ENCODE results near the gene HOXD9. TPM values are rescaled to one million over a fixed set of nuclear protein-coding genes. Genes with fewer than 3 reads are reported as not detected.

The HOXD9 gene
- 5.7 TPM for total RNA-seq

DNA sequence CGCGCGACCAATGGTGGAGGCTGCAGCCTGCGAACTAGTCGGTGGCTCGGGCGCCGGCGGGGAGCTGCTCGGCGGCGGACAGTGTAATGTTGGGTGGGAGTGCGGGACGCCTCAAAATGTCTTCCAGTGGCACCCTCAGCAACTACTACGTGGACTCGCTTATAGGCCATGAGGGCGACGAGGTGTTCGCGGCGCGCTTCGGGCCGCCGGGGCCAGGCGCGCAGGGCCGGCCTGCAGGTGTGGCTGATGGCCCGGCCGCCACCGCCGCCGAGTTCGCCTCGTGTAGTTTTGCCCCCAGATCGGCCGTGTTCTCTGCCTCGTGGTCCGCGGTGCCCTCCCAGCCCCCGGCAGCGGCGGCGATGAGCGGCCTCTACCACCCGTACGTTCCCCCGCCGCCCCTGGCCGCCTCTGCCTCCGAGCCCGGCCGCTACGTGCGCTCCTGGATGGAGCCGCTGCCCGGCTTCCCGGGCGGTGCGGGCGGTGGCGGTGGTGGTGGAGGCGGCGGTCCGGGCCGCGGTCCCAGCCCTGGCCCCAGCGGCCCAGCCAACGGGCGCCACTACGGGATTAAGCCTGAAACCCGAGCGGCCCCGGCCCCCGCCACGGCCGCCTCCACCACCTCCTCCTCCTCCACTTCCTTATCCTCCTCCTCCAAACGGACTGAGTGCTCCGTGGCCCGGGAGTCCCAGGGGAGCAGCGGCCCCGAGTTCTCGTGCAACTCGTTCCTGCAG is at the start of gene HOXD9:
TSS of gene HOXD9 (plus strand) at position 37 of the 728 bp plus-strand sequence. CDS start at position 87, 50 bp downstream.
- Histone ChIP-seq H3K9me3 (ENCODE audit: control insufficient read depth in 3 of 3, low read length in 3 of 3) (no peaks in the 10 kb centered on the region), H3K4me1 (ENCODE audit: control insufficient read depth in 3 of 3, insufficient read depth in 3 of 3, low read length in 3 of 3) (peaks cover 5 to 15% (median 9%) of the 10 kb centered on the region in 3 donors), H3K36me3 (ENCODE audit: control insufficient read depth in 3 of 3, insufficient read depth in 3 of 3, low read length in 3 of 3) (no peaks in the 10 kb centered on the region), H3K9ac (ENCODE audit: low read depth in 1 of 3, low read length in 3 of 3) (peak within 1 kb of the TSS; percentile 61 to 69 (median 69)), H3K27ac (ENCODE audit: low read depth, low read length) (peak within 1 kb of the TSS; percentile 68), H3K4me3 (ENCODE audit: low read length in 3 of 3) (peak within 1 kb of the TSS; percentile 66 to 85 (median 76)), H3K27me3 (ENCODE audit: control insufficient read depth in 3 of 3, insufficient read depth in 3 of 3, low read length in 3 of 3) (peaks cover 46 to 79% (median 77%) of the 10 kb centered on the region in 3 donors)

DNA sequence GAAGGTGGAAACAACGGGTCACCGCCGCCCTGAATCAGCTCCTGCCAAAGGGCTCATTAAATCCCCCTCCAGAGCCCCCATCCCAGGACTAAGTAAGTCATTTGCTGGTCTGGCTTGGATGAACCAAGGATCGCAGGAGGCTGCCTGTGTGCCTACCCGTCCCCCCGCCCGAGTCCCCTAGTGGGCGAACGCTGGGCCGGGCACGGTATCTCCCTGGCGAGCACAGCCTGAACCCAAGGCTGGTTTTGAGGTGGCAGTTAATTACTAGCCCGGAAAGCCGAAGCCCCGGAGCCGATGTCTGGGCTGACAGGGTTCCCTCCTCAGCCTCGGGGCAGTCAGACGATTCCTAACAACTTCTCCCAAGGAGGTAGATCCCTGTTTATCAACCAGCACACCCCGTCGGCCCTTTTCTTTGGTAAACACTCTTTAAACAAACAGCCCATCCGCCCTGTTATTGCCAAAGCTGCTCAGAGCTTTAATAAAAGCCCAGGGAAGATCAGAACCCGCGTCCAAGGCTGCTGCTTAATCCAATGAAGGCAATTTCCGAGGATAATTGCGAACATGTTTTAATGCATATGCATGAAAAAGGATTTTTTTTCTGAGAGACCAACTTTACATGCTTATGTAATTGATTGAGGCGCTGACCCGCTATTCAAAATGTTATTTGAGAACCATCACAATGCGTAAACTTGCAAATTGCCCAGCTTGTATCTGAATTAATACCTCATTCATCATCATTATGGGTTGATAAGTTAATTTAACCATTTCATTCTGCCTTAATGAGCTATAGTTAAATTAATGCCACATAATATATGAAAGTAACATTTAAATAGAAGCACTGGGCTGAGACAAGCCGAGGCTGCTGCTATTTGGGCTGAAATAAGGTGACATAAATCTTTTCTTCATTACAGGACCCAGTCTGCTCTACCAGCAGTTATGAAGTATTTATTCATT is 49.3 kb upstream of the HOXD9 start:
- peaks cover 7 to 12% (median 11%) of the 10 kb centered on the region in 3 donors for H3K4me1 ChIP-seq (ENCODE audit: control insufficient read depth in 3 of 3, insufficient read depth in 3 of 3, low read length in 3 of 3)
- H3K9me3 ChIP-seq (ENCODE audit: control insufficient read depth in 3 of 3, low read length in 3 of 3): peaks cover 0 to 1% (median 0%) of the 10 kb centered on the region in 3 donors
- no peak overlapping the region for H3K4me3 ChIP-seq (ENCODE audit: low read length in 3 of 3)
- H3K36me3 ChIP-seq (ENCODE audit: control insufficient read depth in 3 of 3, insufficient read depth in 3 of 3, low read length in 3 of 3): no peaks in the 10 kb centered on the region
- peaks cover 95 to 97% (median 95%) of the 10 kb centered on the region in 3 donors for H3K27me3 ChIP-seq (ENCODE audit: control insufficient read depth in 3 of 3, insufficient read depth in 3 of 3, low read length in 3 of 3)
- no peak overlapping the region for H3K9ac ChIP-seq (ENCODE audit: low read depth in 1 of 3, low read length in 3 of 3)
- H3K27ac ChIP-seq (ENCODE audit: low read depth, low read length): no peak overlapping the region

DNA sequence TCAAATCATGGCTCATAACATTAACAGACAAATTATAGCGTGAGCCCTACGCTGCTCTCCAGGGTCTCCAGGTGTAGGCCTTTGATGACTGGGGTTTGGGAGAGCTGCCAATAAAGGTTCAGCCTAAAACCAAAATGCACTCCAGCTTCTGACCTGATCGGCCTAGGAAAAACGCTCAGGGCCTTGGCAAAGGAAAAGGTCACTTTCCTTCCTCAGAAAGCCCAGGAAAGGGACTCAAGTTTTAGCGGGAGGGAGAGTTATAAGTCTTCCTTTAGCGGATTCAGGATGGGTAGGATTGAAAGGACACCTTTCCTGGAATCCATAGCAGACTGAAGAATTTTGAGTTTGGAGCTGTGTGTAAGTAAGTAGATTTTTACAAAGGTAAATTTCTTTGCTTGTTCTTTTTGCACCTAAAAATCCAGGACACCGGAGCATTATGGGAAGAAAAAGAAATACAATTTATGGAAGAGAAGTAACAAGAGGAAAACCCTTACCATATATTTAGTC is 47.5 kb upstream of the HOXD9 start:
- Histone ChIP-seq H3K36me3 (ENCODE audit: control insufficient read depth in 3 of 3, insufficient read depth in 3 of 3, low read length in 3 of 3) (no peaks in the 10 kb centered on the region), H3K4me3 (ENCODE audit: low read length in 3 of 3) (no peak overlapping the region), H3K9ac (ENCODE audit: low read depth in 1 of 3, low read length in 3 of 3) (no peak overlapping the region), H3K4me1 (ENCODE audit: control insufficient read depth in 3 of 3, insufficient read depth in 3 of 3, low read length in 3 of 3) (peaks cover 6 to 13% (median 12%) of the 10 kb centered on the region in 3 donors), H3K9me3 (ENCODE audit: control insufficient read depth in 3 of 3, low read length in 3 of 3) (peaks cover 0 to 1% (median 0%) of the 10 kb centered on the region in 3 donors), H3K27me3 (ENCODE audit: control insufficient read depth in 3 of 3, insufficient read depth in 3 of 3, low read length in 3 of 3) (peaks cover 94 to 96% (median 95%) of the 10 kb centered on the region in 3 donors), H3K27ac (ENCODE audit: low read depth, low read length) (no peak overlapping the region)

DNA sequence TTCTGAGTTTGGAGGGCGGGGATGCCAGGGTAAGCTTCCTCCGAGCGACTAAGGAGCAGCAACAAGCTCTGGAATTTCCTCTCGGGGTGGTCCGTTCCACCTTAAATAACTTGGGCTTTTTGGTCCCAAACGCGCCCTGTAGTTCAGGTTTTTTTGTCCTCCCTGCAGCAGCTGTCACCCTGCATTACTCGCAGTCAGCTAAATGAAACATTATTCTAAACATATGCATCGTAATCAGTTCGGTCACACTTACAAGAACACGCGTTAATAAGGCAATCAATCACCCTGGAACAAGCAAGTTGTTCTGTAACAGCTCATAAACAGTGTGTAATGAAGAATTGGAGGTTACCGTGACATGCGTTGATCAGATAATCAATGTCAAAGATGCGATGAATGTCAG is 47.0 kb upstream of the HOXD9 start:
- Histone ChIP-seq H3K9me3 (ENCODE audit: control insufficient read depth in 3 of 3, low read length in 3 of 3) (peaks cover 0 to 1% (median 0%) of the 10 kb centered on the region in 3 donors), H3K4me3 (ENCODE audit: low read length in 3 of 3) (no peak overlapping the region), H3K27ac (ENCODE audit: low read depth, low read length) (no peak overlapping the region), H3K36me3 (ENCODE audit: control insufficient read depth in 3 of 3, insufficient read depth in 3 of 3, low read length in 3 of 3) (no peaks in the 10 kb centered on the region), H3K9ac (ENCODE audit: low read depth in 1 of 3, low read length in 3 of 3) (no peak overlapping the region), H3K4me1 (ENCODE audit: control insufficient read depth in 3 of 3, insufficient read depth in 3 of 3, low read length in 3 of 3) (peaks cover 6 to 15% (median 13%) of the 10 kb centered on the region in 3 donors), H3K27me3 (ENCODE audit: control insufficient read depth in 3 of 3, insufficient read depth in 3 of 3, low read length in 3 of 3) (peaks cover 90 to 94% (median 92%) of the 10 kb centered on the region in 3 donors)

DNA sequence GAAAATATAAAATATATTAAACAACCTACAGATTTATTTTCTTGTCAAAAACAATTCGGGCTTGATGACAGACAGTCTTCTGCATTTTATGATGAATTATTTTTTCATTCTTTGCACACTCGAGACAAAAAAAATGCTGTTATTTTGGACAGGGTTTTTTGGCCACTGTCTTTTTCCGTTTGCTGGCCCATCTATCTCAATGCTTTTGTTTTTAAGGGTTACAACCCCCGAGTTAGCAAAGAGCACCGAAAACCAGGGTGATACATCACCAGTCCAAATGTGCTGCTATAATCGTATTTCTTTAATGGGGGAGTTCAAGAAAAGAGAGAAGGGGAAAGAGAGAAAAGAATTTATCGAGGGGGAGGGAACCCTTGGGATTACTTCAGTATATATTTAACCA is 46.5 kb upstream of the HOXD9 start:
- H3K9ac ChIP-seq (ENCODE audit: low read depth in 1 of 3, low read length in 3 of 3): no peak overlapping the region
- peaks cover 90 to 94% (median 92%) of the 10 kb centered on the region in 3 donors for H3K27me3 ChIP-seq (ENCODE audit: control insufficient read depth in 3 of 3, insufficient read depth in 3 of 3, low read length in 3 of 3)

DNA sequence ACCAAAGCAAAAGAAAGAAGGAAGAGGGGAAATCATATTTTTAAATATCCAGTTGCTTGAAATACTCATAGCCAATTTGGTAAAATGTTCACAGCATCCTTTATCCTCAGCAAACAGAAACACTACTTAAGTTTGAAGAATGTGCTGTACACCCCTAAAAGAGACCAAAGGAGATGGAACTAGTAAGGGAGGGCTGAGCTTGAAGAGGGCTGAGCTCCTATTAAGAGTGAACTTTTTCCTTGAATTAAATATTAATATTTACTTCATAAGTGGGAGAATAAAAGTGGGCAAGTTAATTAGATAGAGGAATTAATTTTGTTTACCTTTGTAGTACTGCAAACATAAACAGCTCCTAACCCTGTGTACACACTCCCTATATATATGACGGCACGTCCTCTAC is 45.7 kb upstream of the HOXD9 start:
- H3K9me3 ChIP-seq (ENCODE audit: control insufficient read depth in 3 of 3, low read length in 3 of 3): peaks cover 0 to 1% (median 0%) of the 10 kb centered on the region in 3 donors
- H3K4me1 ChIP-seq (ENCODE audit: control insufficient read depth in 3 of 3, insufficient read depth in 3 of 3, low read length in 3 of 3): peaks cover 6 to 19% (median 17%) of the 10 kb centered on the region in 3 donors
- H3K27me3 ChIP-seq (ENCODE audit: control insufficient read depth in 3 of 3, insufficient read depth in 3 of 3, low read length in 3 of 3): peaks cover 90 to 94% (median 92%) of the 10 kb centered on the region in 3 donors
- no peak overlapping the region for H3K9ac ChIP-seq (ENCODE audit: low read depth in 1 of 3, low read length in 3 of 3)
- H3K27ac ChIP-seq (ENCODE audit: low read depth, low read length): no peak overlapping the region
- no peak overlapping the region for H3K4me3 ChIP-seq (ENCODE audit: low read length in 3 of 3)
- H3K36me3 ChIP-seq (ENCODE audit: control insufficient read depth in 3 of 3, insufficient read depth in 3 of 3, low read length in 3 of 3): no peaks in the 10 kb centered on the region

More for the DNA sequence above, 46.5 kb upstream of the HOXD9 start:
- H3K36me3 ChIP-seq (ENCODE audit: control insufficient read depth in 3 of 3, insufficient read depth in 3 of 3, low read length in 3 of 3): no peaks in the 10 kb centered on the region
- H3K9me3 ChIP-seq (ENCODE audit: control insufficient read depth in 3 of 3, low read length in 3 of 3): peaks cover 0 to 1% (median 0%) of the 10 kb centered on the region in 3 donors
- H3K27ac ChIP-seq (ENCODE audit: low read depth, low read length): no peak overlapping the region
- peaks cover 6 to 19% (median 17%) of the 10 kb centered on the region in 3 donors for H3K4me1 ChIP-seq (ENCODE audit: control insufficient read depth in 3 of 3, insufficient read depth in 3 of 3, low read length in 3 of 3)
- no peak overlapping the region for H3K4me3 ChIP-seq (ENCODE audit: low read length in 3 of 3)

DNA sequence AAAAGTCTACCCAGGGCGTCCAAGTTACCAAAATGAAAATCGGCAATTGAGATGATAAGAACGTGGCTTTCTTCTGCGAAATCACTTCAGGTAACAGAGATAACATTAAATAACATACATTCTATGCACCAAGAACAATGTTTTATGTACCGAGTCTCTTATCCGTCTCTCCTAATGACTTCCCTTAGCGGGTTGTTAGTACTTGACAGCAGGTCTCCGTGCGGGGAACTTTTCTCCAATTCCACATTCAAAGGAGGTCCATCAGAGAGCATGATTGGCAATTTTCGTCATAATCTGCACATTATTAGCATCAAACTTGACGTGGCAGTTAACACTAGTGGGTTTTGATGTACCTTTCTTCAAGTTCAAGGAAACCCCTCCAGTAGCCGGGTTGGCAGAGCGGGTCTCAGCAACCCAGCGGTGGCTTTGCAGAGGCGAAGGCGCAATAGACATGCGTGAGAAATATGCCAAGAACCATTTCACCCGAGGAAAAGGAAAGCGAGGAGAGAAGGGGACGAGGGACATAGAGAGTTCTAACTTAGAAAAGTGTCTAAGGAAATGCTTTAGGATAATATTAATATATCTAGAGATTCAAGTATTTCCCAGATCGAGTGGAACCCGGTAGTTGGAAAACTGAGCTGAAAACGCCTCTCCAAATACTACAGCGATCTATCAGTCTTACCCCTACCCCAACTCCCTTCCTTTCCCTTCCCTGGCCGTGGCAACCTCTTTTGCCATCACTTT is 43.8 kb upstream of the HOXD9 start:
- Histone ChIP-seq H3K9me3 (ENCODE audit: control insufficient read depth in 3 of 3, low read length in 3 of 3) (peaks cover 0 to 1% (median 0%) of the 10 kb centered on the region in 3 donors), H3K27ac (ENCODE audit: low read depth, low read length) (no peak overlapping the region), H3K4me1 (ENCODE audit: control insufficient read depth in 3 of 3, insufficient read depth in 3 of 3, low read length in 3 of 3) (peaks cover 10 to 24% (median 14%) of the 10 kb centered on the region in 3 donors), H3K4me3 (ENCODE audit: low read length in 3 of 3) (peak overlapping the region in 1 of 3 donors; percentile 29), H3K9ac (ENCODE audit: low read depth in 1 of 3, low read length in 3 of 3) (no peak overlapping the region), H3K36me3 (ENCODE audit: control insufficient read depth in 3 of 3, insufficient read depth in 3 of 3, low read length in 3 of 3) (no peaks in the 10 kb centered on the region), H3K27me3 (ENCODE audit: control insufficient read depth in 3 of 3, insufficient read depth in 3 of 3, low read length in 3 of 3) (peaks cover 91 to 94% (median 93%) of the 10 kb centered on the region in 3 donors)

DNA sequence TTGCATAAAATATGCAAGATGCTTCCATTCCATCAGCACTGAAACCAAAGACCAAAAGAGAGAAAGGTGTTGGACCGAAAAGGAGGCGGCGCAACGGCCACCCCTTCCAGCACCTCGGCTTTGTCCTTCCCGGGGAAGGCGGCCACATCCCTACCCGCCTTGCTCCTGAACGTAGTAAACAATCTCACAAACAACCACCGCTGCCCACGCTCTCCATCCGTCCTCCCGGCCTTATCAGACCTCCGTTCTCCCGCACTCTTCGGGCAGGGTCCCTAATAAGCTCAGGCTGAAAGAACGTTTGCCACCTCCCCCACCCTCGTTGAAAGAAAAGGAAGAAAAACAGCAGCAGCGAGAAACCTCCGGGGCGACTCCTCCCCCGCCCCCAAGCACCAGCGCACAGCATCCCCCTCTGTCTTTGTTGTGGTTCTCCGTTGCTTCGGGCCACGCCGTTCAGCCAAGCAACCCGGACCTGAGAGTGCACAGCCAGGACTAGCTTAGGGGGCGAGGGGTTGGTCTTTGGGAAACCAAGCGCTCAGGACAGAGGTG is 43.2 kb upstream of the HOXD9 start:
- peaks cover 92 to 95% (median 94%) of the 10 kb centered on the region in 3 donors for H3K27me3 ChIP-seq (ENCODE audit: control insufficient read depth in 3 of 3, insufficient read depth in 3 of 3, low read length in 3 of 3)
- H3K36me3 ChIP-seq (ENCODE audit: control insufficient read depth in 3 of 3, insufficient read depth in 3 of 3, low read length in 3 of 3): no peaks in the 10 kb centered on the region
- peaks cover 0 to 1% (median 0%) of the 10 kb centered on the region in 3 donors for H3K9me3 ChIP-seq (ENCODE audit: control insufficient read depth in 3 of 3, low read length in 3 of 3)
- H3K9ac ChIP-seq (ENCODE audit: low read depth in 1 of 3, low read length in 3 of 3): no peak overlapping the region
- no peak overlapping the region for H3K27ac ChIP-seq (ENCODE audit: low read depth, low read length)
- peak overlapping the region in 2 of 3 donors; percentile 27 to 29 for H3K4me3 ChIP-seq (ENCODE audit: low read length in 3 of 3)
- H3K4me1 ChIP-seq (ENCODE audit: control insufficient read depth in 3 of 3, insufficient read depth in 3 of 3, low read length in 3 of 3): peaks cover 10 to 24% (median 14%) of the 10 kb centered on the region in 3 donors

All from skeletal muscle tissue (tissue), 4 donors.